PC-3 (cell line): ENCODE measurements around the gene PRSS1. TPM values are rescaled to one million over a fixed set of nuclear protein-coding genes. Genes with fewer than 3 reads are reported as not detected.
"Not testable (repeated sequence)": the region's sequence is repeated elsewhere in the genome, so short reads cannot be mapped to it uniquely, and the experiment has no call there.

Source experiments
- ATAC-seq: fragments of 200-7000 bp; cut with Tn5 transposase; 2 replicates; pipeline ENCODE4 v1.9.1; 2020; ENCODE audit warnings: mild to moderate bottlenecking, moderate library complexity
- BruUV-seq: library from RNA; stranded (reverse); fragments of 400-500 nt; replicated peaks from 2 replicates; lab custom pipeline; 2021; lab: Mats Ljungman, UMichigan
- CTCF ChIA-PET: fragments of 300-600 bp; sonication (Branson Sonifier 250); formaldehyde crosslinking; loops from one replicate; lab custom pipeline; 2022; ENCODE audit warnings: antibody characterized with exemption; lab: Charles Lee
- POLR2A ChIA-PET: fragments of 300-600 bp; sonication (Branson Sonifier 250); formaldehyde crosslinking; loops from one replicate; lab custom pipeline; 2022; ENCODE audit warnings: antibody characterized with exemption; ENCODE audit not compliant: unreplicated experiment; lab: Charles Lee
- DNase-seq: peaks from one replicate; pipeline ENCODE4 v3.0.0-alpha.2; 2015
- H2AFZ ChIP-seq: fragments of 300-600 bp; sonication (generic); 2 replicates; pipeline ENCODE4 v1.6.0; 2016; ENCODE audit warnings: antibody characterized with exemption, low read length
- H3F3A ChIP-seq: fragments of 300-600 bp; sonication (generic); one replicate; pipeline ENCODE4 v1.6.0; 2017; ENCODE audit warnings: antibody characterized with exemption, low read length, control low read depth, mild to moderate bottlenecking; ENCODE audit not compliant: unreplicated experiment
- H3K27ac ChIP-seq: fragments of 300-600 bp; sonication (generic); 2 replicates; pipeline ENCODE4 v1.5.1; 2016; ENCODE audit warnings: mild to moderate bottlenecking, low read length
- H3K27me3 ChIP-seq: fragments of 300-600 bp; sonication (generic); 2 replicates; pipeline ENCODE4 v1.6.1; 2016; ENCODE audit warnings: low read length, mixed read lengths
- H3K36me3 ChIP-seq: fragments of 300-600 bp; sonication (generic); 2 replicates; pipeline ENCODE4 v1.6.1; 2016; ENCODE audit warnings: low read depth, mixed run types, low read length, mixed read lengths
- H3K4me1 ChIP-seq: fragments of 300-600 bp; sonication (generic); 2 replicates; pipeline ENCODE4 v1.5.1; 2016; ENCODE audit warnings: low read length; ENCODE audit not compliant: insufficient read depth
- H3K4me2 ChIP-seq: fragments of 300-600 bp; sonication (generic); 2 replicates; pipeline ENCODE4 v1.6.0; 2016; ENCODE audit warnings: low read length
- H3K4me3 ChIP-seq: fragments of 300-600 bp; sonication (generic); 2 replicates; pipeline ENCODE4 v1.5.1; 2016; ENCODE audit warnings: mild to moderate bottlenecking, low read length, mixed read lengths
- H3K79me2 ChIP-seq: fragments of 300-600 bp; sonication (generic); 2 replicates; pipeline ENCODE4 v1.6.1; 2017; ENCODE audit warnings: low read length, mixed read lengths
- H3K9ac ChIP-seq: fragments of 300-600 bp; sonication (generic); 2 replicates; pipeline ENCODE4 v1.6.0; 2016; ENCODE audit warnings: mild to moderate bottlenecking, low read length
- H3K9me2 ChIP-seq: fragments of 300-600 bp; sonication (generic); replicated peaks from 2 replicates; pipeline ENCODE4 v1.6.1; 2016; ENCODE audit warnings: mixed run types, low read length, mixed read lengths
- H3K9me3 ChIP-seq: fragments of 300-600 bp; sonication (generic); 2 replicates; pipeline ENCODE4 v1.6.1; 2016; ENCODE audit warnings: low read length, mixed read lengths
- H4K20me1 ChIP-seq: fragments of 300-600 bp; sonication (generic); 2 replicates; pipeline ENCODE4 v1.6.1; 2016; ENCODE audit warnings: low read length, mixed read lengths
- EZH2 ChIP-seq: fragments of 300-600 bp; sonication (generic); IDR thresholded peaks from one replicate; pipeline ENCODE4 v1.6.1; 2017; ENCODE audit warnings: antibody characterized with exemption, mild to moderate bottlenecking, low read length; ENCODE audit not compliant: unreplicated experiment
- EZH2phosphoT487 ChIP-seq: fragments of 300-600 bp; sonication (generic); IDR thresholded peaks from 2 replicates; pipeline ENCODE4 v1.6.1; 2018; ENCODE audit warnings: mild to moderate bottlenecking, antibody characterized with exemption, low read length, borderline replicate concordance
- intact Hi-C: fragments of 100-400 bp; cut with micrococcal nuclease; formaldehyde crosslinking; loops from 2 replicates; pipeline ENCODE4 v1.9.0; 2023
- total RNA-seq: library from RNA; depleted of rRNA; stranded (reverse); fragments of >200 nt; gene quantifications from 2 replicates; pipeline ENCODE4 v1.2.3, GENCODE V29; 2014
- TF ChIP-seq, protein P1 (sequence below): fragments of 300-600 bp; sonication (generic); conservative IDR thresholded peaks from 2 replicates; pipeline ENCODE4 v1.5.1; 2017; ENCODE audit warnings: antibody characterized with exemption, low read depth, mild to moderate bottlenecking, low read length

PRSS1 gene
- total RNA-seq, 1 experiment from 2014 or later: not detected

DNA sequence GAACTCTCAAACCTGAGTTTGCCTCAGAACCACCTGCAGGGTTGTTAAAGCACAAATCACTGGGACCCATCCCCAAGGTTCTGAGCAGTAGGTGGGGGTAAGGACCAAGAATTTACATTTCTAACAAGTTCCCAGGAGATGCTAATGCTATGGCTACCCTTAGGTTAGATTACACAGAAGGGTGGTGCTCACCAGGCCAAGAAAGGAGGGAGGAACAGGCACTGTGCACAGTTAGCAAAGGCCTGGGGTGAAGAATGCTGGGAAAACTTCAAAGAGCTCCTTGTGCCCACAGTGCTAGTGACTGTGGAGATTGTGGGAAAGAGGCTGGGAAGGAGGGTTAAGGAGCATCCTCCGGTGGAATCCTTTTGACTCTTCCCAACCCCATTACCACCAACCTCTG lies 12.8 kb downstream of the PRSS1 start:
- POLR2A ChIA-PET: no interaction called here
- intact Hi-C loops: no loop called here
- ATAC-seq: no peak

DNA sequence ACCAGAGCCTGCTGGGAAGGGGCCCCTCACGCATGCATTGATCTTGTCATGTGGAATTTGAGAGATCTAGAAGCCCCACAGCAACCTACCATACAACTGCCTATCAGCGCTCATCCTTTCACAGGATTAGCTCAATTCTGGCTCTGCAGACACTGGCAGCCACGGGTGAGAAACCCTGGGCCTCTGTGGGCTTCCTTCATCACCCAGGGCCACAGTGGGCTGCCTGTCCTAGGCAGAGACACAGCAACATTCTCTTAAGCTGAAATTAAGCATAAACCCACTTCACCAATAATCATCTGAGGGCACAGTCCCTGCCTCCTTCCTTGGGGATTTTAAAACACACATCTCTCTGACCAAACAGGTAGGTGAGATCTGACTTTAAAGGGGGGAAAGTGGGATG lies 18.2 kb downstream of the PRSS1 start:
- Histone ChIP-seq H3F3A (no peaks in the 10 kb centered on the region), H3K9me3 (no peaks in the 10 kb centered on the region), H3K4me1 (no peaks in the 10 kb centered on the region), H4K20me1 (no peaks in the 10 kb centered on the region), H3K9me2 (no peaks in the 10 kb centered on the region), H2AFZ (no peak overlapping the region), H3K9ac (no peak overlapping the region), H3K79me2 (no peaks in the 10 kb centered on the region), H3K27me3 (peaks cover 37% of the 10 kb centered on the region), H3K36me3 (no peaks in the 10 kb centered on the region), H3K27ac (no peak overlapping the region), H3K4me3 (no peak overlapping the region), H3K4me2 (no peak overlapping the region)
- no peak for DNase-seq
- intact Hi-C loops: no loop called here
- no peak for TF ChIP-seq EZH2
- TF ChIP-seq EZH2phosphoT487: no peak
- TF ChIP-seq, protein P1, sequence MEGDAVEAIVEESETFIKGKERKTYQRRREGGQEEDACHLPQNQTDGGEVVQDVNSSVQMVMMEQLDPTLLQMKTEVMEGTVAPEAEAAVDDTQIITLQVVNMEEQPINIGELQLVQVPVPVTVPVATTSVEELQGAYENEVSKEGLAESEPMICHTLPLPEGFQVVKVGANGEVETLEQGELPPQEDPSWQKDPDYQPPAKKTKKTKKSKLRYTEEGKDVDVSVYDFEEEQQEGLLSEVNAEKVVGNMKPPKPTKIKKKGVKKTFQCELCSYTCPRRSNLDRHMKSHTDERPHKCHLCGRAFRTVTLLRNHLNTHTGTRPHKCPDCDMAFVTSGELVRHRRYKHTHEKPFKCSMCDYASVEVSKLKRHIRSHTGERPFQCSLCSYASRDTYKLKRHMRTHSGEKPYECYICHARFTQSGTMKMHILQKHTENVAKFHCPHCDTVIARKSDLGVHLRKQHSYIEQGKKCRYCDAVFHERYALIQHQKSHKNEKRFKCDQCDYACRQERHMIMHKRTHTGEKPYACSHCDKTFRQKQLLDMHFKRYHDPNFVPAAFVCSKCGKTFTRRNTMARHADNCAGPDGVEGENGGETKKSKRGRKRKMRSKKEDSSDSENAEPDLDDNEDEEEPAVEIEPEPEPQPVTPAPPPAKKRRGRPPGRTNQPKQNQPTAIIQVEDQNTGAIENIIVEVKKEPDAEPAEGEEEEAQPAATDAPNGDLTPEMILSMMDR: no peak
- ChIA-PET POLR2A (no interaction called here), CTCF (no interaction called here)
- BruUV-seq: no TSS peak
- no peak for ATAC-seq

More for the DNA sequence above, 12.8 kb downstream of the PRSS1 start:
- H4K20me1 ChIP-seq: no peaks in the 10 kb centered on the region
- no peaks in the 10 kb centered on the region for H3K79me2 ChIP-seq
- no peak for DNase-seq
- no peaks in the 10 kb centered on the region for H3K36me3 ChIP-seq
- no peak overlapping the region for H3K9ac ChIP-seq
- TF ChIP-seq, protein P1: no peak
- TF ChIP-seq EZH2phosphoT487 (no peak), EZH2 (no peak)
- H3F3A ChIP-seq: no peaks in the 10 kb centered on the region
- peaks cover 68% of the 10 kb centered on the region for H3K27me3 ChIP-seq
- H3K9me3 ChIP-seq: no peaks in the 10 kb centered on the region
- H3K4me1 ChIP-seq: no peaks in the 10 kb centered on the region
- H3K9me2 ChIP-seq: no peaks in the 10 kb centered on the region
- BruUV-seq: no TSS peak
- CTCF ChIA-PET: no interaction called here
- no peak overlapping the region for H3K4me3 ChIP-seq
- H3K4me2 ChIP-seq: no peak overlapping the region
- no peak overlapping the region for H3K27ac ChIP-seq
- no peak overlapping the region for H2AFZ ChIP-seq

DNA sequence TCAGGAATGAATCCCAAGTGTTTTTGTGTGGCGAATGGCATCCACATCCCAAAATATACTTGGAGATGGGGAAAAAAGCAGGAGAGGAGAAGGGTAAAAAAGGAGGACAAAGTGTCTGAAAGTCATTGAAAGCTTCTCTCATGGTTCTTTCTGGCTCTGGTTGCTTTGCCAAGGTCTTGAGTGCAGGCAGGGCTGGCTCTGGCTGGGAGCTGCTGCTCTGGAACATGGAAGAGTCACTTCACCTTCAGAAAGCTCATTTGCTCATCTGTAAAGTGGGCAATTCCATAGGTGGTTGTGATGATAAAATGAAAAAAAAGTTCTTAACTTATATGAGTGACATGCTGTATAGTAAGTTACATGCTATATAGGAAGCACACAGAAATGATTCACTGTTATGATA lies 18.6 kb downstream of the PRSS1 start:
- no peak overlapping the region for H3K27ac ChIP-seq
- intact Hi-C loops: no loop called here
- H3K27me3 ChIP-seq: peaks cover 35% of the 10 kb centered on the region
- POLR2A ChIA-PET: no interaction called here
- H3K4me3 ChIP-seq: no peak overlapping the region
- CTCF ChIA-PET: no interaction called here
- no peaks in the 10 kb centered on the region for H3K9me2 ChIP-seq
- H2AFZ ChIP-seq: no peak overlapping the region
- no peak for ATAC-seq
- no peaks in the 10 kb centered on the region for H4K20me1 ChIP-seq
- no peak overlapping the region for H3K9ac ChIP-seq
- H3K9me3 ChIP-seq: no peaks in the 10 kb centered on the region
- H3K36me3 ChIP-seq: no peaks in the 10 kb centered on the region
- DNase-seq: no peak
- no peaks in the 10 kb centered on the region for H3F3A ChIP-seq
- no peaks in the 10 kb centered on the region for H3K79me2 ChIP-seq
- no peaks in the 10 kb centered on the region for H3K4me1 ChIP-seq
- TF ChIP-seq, protein P1: no peak
- no peak overlapping the region for H3K4me2 ChIP-seq
- no TSS peak for BruUV-seq

DNA sequence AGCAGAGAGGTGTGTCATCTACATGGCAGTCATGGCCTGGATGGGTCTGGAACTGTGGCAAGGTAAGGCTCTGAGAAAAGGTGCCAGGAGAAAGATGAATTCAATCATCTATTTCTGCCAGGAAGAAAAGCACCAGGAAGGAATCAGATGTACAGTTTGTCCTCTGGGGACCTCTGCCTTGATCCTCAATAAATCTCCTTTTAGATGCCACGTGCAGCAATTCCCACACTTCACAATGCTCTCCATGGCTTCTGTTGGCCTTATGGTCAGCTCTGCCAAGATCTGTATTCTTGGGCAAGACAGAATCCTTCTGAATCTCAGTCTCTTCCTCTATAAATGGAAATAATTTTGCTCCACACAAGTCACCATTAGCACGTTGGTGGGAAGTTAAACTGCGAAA lies 19.6 kb downstream of the PRSS1 start:
- H3K27me3 ChIP-seq: peaks cover 25% of the 10 kb centered on the region
- BruUV-seq, H4K20me1 ChIP-seq, H3K79me2 ChIP-seq, intact Hi-C loops, H3K4me3 ChIP-seq, H3K36me3 ChIP-seq, H3K9me3 ChIP-seq, CTCF ChIA-PET, H3F3A ChIP-seq, DNase-seq, POLR2A ChIA-PET, ATAC-seq, H3K27ac ChIP-seq, H3K4me2 ChIP-seq, H3K4me1 ChIP-seq, H3K9ac ChIP-seq, H2AFZ ChIP-seq, H3K9me2 ChIP-seq: not testable (repeated sequence)
